ENCODE data around the gene SLC35F1. TPM values are rescaled to one million over a fixed set of nuclear protein-coding genes. Genes with fewer than 3 reads are reported as not detected.
A peak's percentile ranks its signal among the peaks of the same experiment; 100 is the strongest.

Gene SLC35F1
- polyA plus RNA-seq, 1 donor (not counting 4 experiments of a cell fraction or from before 2014, with no cell fraction given), result not detected

DNA sequence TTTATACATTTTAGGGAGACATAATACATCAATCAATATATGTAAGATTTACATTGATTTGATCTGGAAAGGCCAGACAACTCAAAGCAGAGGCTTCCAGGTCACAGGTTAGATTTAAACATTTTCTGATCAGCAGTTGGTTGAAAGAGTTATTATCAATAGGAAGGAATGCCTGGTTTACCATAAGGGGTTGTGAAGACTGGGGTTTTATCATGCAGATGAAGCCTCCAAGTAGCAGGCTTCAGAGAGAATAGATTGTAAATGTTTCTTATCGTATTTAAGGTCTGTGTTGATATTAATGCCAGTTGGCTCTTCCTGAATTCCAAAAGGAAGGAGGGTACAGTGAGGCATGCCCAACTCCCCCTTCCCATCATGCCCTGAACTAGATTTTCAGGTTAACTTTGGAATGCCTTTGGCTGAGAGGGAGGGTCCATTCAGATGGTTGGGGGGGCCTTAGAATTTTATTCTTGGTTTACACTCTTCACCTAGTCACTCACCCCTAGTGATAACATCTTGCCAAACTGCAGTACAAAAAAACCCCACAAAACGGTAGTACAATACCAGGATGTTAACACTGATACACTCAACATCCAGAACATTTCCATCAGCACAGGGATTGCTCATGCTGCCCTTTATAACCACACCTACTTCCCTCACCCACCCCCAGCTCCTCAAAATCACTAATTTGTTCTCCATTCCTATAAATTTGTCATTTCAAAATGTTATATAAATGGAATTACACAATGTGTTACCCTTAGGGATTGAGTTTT is 381.5 kb downstream of the SLC35F1 start:
- peak in 1 of 3 experiments; percentile 23 for TF ChIP-seq CTCF (optimal IDR thresholded peaks at IDR 0.05 in 1 of 3, IDR thresholded peaks at IDR 0.05 in 1 of 3, conservative IDR thresholded peaks at IDR 0.05 in 1 of 3; ENCODE audit: extremely low read depth in 1 of 3, insufficient read depth in 2 of 3, low read length in 3 of 3)
- TF ChIP-seq EZH2 (IDR thresholded peaks at IDR 0.05; ENCODE audit: low read length), result no peak
- H3K9ac ChIP-seq (ENCODE audit: control insufficient read depth, extremely low read depth, insufficient read depth, low read length), result no peak overlapping the region
- H3K9me1 ChIP-seq (ENCODE audit: control insufficient read depth, extremely low read depth, insufficient read depth, low read length), result no peaks in the 10 kb centered on the region
- no peak overlapping the region for H2AFZ ChIP-seq (ENCODE audit: control insufficient read depth, low read length)
- no peak overlapping the region for H3K27ac ChIP-seq (ENCODE audit: control insufficient read depth, insufficient read depth, low read length)
- no peaks in the 10 kb centered on the region for H3K79me2 ChIP-seq (ENCODE audit: control insufficient read depth, insufficient read depth, low read length)
- H3K36me3 ChIP-seq (ENCODE audit: control insufficient read depth in 2 of 2, extremely low read depth in 1 of 2, insufficient read depth in 2 of 2, low read length in 2 of 2), result no peaks in the 10 kb centered on the region
- no peaks in the 10 kb centered on the region for H3K4me1 ChIP-seq (ENCODE audit: control insufficient read depth, extremely low read depth, insufficient read depth, low read length)
- dilution Hi-C loops (cut with MboI; ENCODE audit: extremely low pct_ligation_motif_present, low sequenced_read_pairs), result no loop called here
- FAIRE-seq (no peak), DNase-seq (ENCODE audit: low read depth, low spot score) (no peak)
- no peak overlapping the region for H3K4me3 ChIP-seq (ENCODE audit: control insufficient read depth in 2 of 3, extremely low read depth in 1 of 3, insufficient read depth in 2 of 3, low read depth in 1 of 3, low read length in 3 of 3)
- H3K4me2 ChIP-seq (ENCODE audit: control insufficient read depth, extremely low read depth, insufficient read depth, low read depth, low read length), result no peak overlapping the region
- H4K20me1 ChIP-seq (ENCODE audit: control insufficient read depth, extremely low read depth, insufficient read depth, low read length), result no peaks in the 10 kb centered on the region
- no peaks in the 10 kb centered on the region for H3K27me3 ChIP-seq (ENCODE audit: control insufficient read depth, extremely low read depth, insufficient read depth, low read length)
- no peaks in the 10 kb centered on the region for H3K9me3 ChIP-seq (ENCODE audit: control insufficient read depth, low read depth, low read length)

- H2AFZ ChIP-seq (ENCODE audit: control insufficient read depth, low read length), result no peak overlapping the region
- H4K20me1 ChIP-seq (ENCODE audit: control insufficient read depth, extremely low read depth, insufficient read depth, low read length), result no peaks in the 10 kb centered on the region
- H3K9me1 ChIP-seq (ENCODE audit: control insufficient read depth, extremely low read depth, insufficient read depth, low read length), result no peaks in the 10 kb centered on the region
- no peak overlapping the region for H3K4me2 ChIP-seq (ENCODE audit: control insufficient read depth, extremely low read depth, insufficient read depth, low read depth, low read length)
- H3K4me3 ChIP-seq (ENCODE audit: control insufficient read depth in 2 of 3, extremely low read depth in 1 of 3, insufficient read depth in 2 of 3, low read depth in 1 of 3, low read length in 3 of 3), result no peak overlapping the region
- DNase-seq (ENCODE audit: low read depth, low spot score) (no peak), FAIRE-seq (no peak)
- no peaks in the 10 kb centered on the region for H3K79me2 ChIP-seq (ENCODE audit: control insufficient read depth, insufficient read depth, low read length)
- no peaks in the 10 kb centered on the region for H3K36me3 ChIP-seq (ENCODE audit: control insufficient read depth in 2 of 2, extremely low read depth in 1 of 2, insufficient read depth in 2 of 2, low read length in 2 of 2)
- H3K9ac ChIP-seq (ENCODE audit: control insufficient read depth, extremely low read depth, insufficient read depth, low read length), result no peak overlapping the region
- TF ChIP-seq EZH2 (IDR thresholded peaks at IDR 0.05; ENCODE audit: low read length) (no peak), CTCF (optimal IDR thresholded peaks at IDR 0.05 in 1 of 3, IDR thresholded peaks at IDR 0.05 in 1 of 3, conservative IDR thresholded peaks at IDR 0.05 in 1 of 3; ENCODE audit: extremely low read depth in 1 of 3, insufficient read depth in 2 of 3, low read length in 3 of 3) (no peak)
- dilution Hi-C loops (cut with MboI; ENCODE audit: extremely low pct_ligation_motif_present, low sequenced_read_pairs), result no loop called here
- H3K27me3 ChIP-seq (ENCODE audit: control insufficient read depth, extremely low read depth, insufficient read depth, low read length), result no peaks in the 10 kb centered on the region
- H3K27ac ChIP-seq (ENCODE audit: control insufficient read depth, insufficient read depth, low read length), result no peak overlapping the region
- no peaks in the 10 kb centered on the region for H3K4me1 ChIP-seq (ENCODE audit: control insufficient read depth, extremely low read depth, insufficient read depth, low read length)
- no peaks in the 10 kb centered on the region for H3K9me3 ChIP-seq (ENCODE audit: control insufficient read depth, low read depth, low read length)
Measured at GRCh38 chr6:118292558-118292957, 385.5 kb downstream of the SLC35F1 start.
